ENCODE results near the gene MGMT. TPM values are rescaled to one million over a fixed set of nuclear protein-coding genes. Genes with fewer than 3 reads are reported as not detected.

Gene MGMT
- total and polyA plus RNA-seq, 2 of the 4 experiments (the other 2 are of a cell fraction): 11.5 to 17.8 TPM

DNA sequence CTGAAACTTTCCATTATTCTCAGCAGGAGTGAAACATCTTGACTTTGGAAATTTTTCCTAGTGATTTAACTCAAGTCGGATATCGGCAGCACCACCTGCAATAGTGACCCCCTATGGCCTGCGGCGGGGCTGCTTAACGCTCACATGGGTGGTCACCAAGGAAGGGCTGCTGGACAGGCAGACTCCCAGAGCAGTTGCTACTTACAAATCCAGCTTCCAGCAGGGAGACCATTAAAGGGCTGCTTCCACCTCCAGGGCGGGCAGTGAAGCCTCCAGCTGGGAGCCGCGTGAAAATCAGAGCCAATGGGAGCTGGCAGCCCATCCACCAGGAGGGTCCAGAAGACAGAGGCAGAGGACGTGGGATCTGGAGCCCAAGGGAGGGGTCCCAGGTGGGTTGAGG, 122.5 kb downstream of the MGMT start:
- H2BK15ac ChIP-seq (ENCODE audit: low read depth, low read length): no peak overlapping the region
- no peak overlapping the region for H3K4ac ChIP-seq (ENCODE audit: low read depth, low read length)
- no peak overlapping the region for H2AFZ ChIP-seq (replicated peaks; ENCODE audit: low read length, poor library complexity)
- no peak overlapping the region for H4K91ac ChIP-seq (ENCODE audit: insufficient read depth, low read depth, low read length)
- no peak for TF ChIP-seq SMC3 (IDR thresholded peaks at IDR 0.05; ENCODE audit: low read depth, low read length)
- TF ChIP-seq CEBPB (IDR thresholded peaks at IDR 0.05; ENCODE audit: low read depth, low read length): no peak
- TF ChIP-seq FOS (IDR thresholded peaks at IDR 0.05; ENCODE audit: low read depth, low read length): no peak
- no peak for TF ChIP-seq RCOR1 (IDR thresholded peaks at IDR 0.05; ENCODE audit: insufficient replicate concordance, low read length)
- TF ChIP-seq, protein P1, sequence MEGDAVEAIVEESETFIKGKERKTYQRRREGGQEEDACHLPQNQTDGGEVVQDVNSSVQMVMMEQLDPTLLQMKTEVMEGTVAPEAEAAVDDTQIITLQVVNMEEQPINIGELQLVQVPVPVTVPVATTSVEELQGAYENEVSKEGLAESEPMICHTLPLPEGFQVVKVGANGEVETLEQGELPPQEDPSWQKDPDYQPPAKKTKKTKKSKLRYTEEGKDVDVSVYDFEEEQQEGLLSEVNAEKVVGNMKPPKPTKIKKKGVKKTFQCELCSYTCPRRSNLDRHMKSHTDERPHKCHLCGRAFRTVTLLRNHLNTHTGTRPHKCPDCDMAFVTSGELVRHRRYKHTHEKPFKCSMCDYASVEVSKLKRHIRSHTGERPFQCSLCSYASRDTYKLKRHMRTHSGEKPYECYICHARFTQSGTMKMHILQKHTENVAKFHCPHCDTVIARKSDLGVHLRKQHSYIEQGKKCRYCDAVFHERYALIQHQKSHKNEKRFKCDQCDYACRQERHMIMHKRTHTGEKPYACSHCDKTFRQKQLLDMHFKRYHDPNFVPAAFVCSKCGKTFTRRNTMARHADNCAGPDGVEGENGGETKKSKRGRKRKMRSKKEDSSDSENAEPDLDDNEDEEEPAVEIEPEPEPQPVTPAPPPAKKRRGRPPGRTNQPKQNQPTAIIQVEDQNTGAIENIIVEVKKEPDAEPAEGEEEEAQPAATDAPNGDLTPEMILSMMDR (conservative IDR thresholded peaks at IDR 0.05; ENCODE audit: low read depth, low read length): no peak
- no peak for TF ChIP-seq RFX5 (IDR thresholded peaks at IDR 0.05; ENCODE audit: low read depth, low read length)
- H3K23ac ChIP-seq (ENCODE audit: low read depth, low read length): no peak overlapping the region
- H3K27ac ChIP-seq (ENCODE audit: insufficient read depth, low read length): no peak overlapping the region
- no peaks in the 10 kb centered on the region; a peak in 1 of 4 replicates for H3K79me1 ChIP-seq (ENCODE audit: low read depth in 1 of 2, low read length in 2 of 2)
- H3K4me3 ChIP-seq (ENCODE audit: insufficient read depth, low read depth, low read length): no peak overlapping the region
- no peak overlapping the region for H2AK9ac ChIP-seq (replicated peaks; ENCODE audit: low read depth, low read length, poor library complexity)
- no peaks in the 10 kb centered on the region; the same call in 1 of the 2 replicates for H3K36me3 ChIP-seq (ENCODE audit: control insufficient read depth, insufficient read depth, low read length)
- peaks cover 28% of the 10 kb centered on the region for H3K9me3 ChIP-seq (ENCODE audit: control insufficient read depth, insufficient read depth, low read length)
- no peaks in the 10 kb centered on the region for H3K9me1 ChIP-seq (ENCODE audit: insufficient read depth, low read length)
- in situ Hi-C loops (cut with MboI; ENCODE audit: low sequenced_read_pairs): no loop called here
- H3K18ac ChIP-seq (ENCODE audit: low read depth, low read length): no peak overlapping the region
- H3K4me2 ChIP-seq (ENCODE audit: low read depth, low read length): no peak overlapping the region
- no peak overlapping the region for H3K14ac ChIP-seq (replicated peaks; ENCODE audit: low read depth, low read length)
- DNase-seq (no peak), ATAC-seq (ENCODE audit: low read depth) (no peak)
- H2AK5ac ChIP-seq (ENCODE audit: low read depth, low read length): no peak overlapping the region
- BruUV-seq (replicated peaks): no TSS peak
- H4K8ac ChIP-seq (ENCODE audit: low read depth in 2 of 2, low read length in 2 of 2): no peak overlapping the region
- H4K20me1 ChIP-seq (ENCODE audit: insufficient read depth, low read length): no peaks in the 10 kb centered on the region
- intact Hi-C loops (cut with micrococcal nuclease): no loop called here
- H2BK20ac ChIP-seq (ENCODE audit: low read depth, low read length): no peak overlapping the region
- no peak overlapping the region for H2BK120ac ChIP-seq (ENCODE audit: low read depth, low read length)
- no peak overlapping the region for H4K5ac ChIP-seq (ENCODE audit: low read depth, low read length)
- CTCF ChIA-PET: no interaction called here
- no peaks in the 10 kb centered on the region for H3K27me3 ChIP-seq (ENCODE audit: control insufficient read depth, insufficient read depth, low read length)
- WGBS, 2 experiments (ENCODE audit: extremely low coverage in 2 of 2, insufficient read length in 1 of 2): 100% methylated on average over 1 of the region's 9 CpGs; no CpG with 5 or more reads in 1 of the 2 experiments
- dilution Hi-C loops (cut with HindIII; ENCODE audit: low sequenced_read_pairs, unreplicated experiment): no loop called here
- POLR2A ChIA-PET (ENCODE audit: unreplicated experiment): no interaction called here
- no peaks in the 10 kb centered on the region for H3K4me1 ChIP-seq (ENCODE audit: control insufficient read depth, insufficient read depth, low read length)
- H3K56ac ChIP-seq (ENCODE audit: extremely low read depth, insufficient read depth, low read length): no peak overlapping the region
- H3K9ac ChIP-seq (ENCODE audit: low read depth, low read length): no peak overlapping the region
- H2BK5ac ChIP-seq (ENCODE audit: low read depth, low read length, poor library complexity, severe bottlenecking): no peak overlapping the region

Measured in IMR-90 (cell line).